GM23338 (cell line): ENCODE data around the gene CGNL1.

Experiments used
- EZH2 ChIP-seq: fragments of 200-600 bp; sonication (generic); IDR thresholded peaks from one replicate; pipeline ENCODE4 v1.8.0; 2017; ENCODE audit warnings: antibody characterized with exemption, mild to moderate bottlenecking, low read depth; ENCODE audit not compliant: unreplicated experiment
- JUNB ChIP-seq: IDR thresholded peaks from one replicate; pipeline ENCODE4 v1.6.1; 2016; ENCODE audit warnings: antibody characterized with exemption; ENCODE audit not compliant: unreplicated experiment
- POLR2AphosphoS5 ChIP-seq: IDR thresholded peaks from 2 replicates; pipeline ENCODE4 v1.6.1; 2016; ENCODE audit warnings: antibody characterized with exemption, low read depth
- TF ChIP-seq, protein P1 (sequence below), 2 experiments: fragments of 200-600 bp in 1 of 2; sonication (generic) in 1 of 2; conservative IDR thresholded peaks; 2 replicates each; pipeline versions ENCODE4 v1.5.1 to v1.6.1; 2016 to 2017; ENCODE audit warnings: antibody characterized with exemption in 2 of 2, low read depth in 2 of 2, mild to moderate bottlenecking in 2 of 2, moderate library complexity in 1 of 2
- TF ChIP-seq, protein P2 (sequence below): IDR thresholded peaks from one replicate; pipeline ENCODE4 v1.6.1; 2018; ENCODE audit warnings: antibody characterized with exemption; ENCODE audit not compliant: unreplicated experiment

DNA sequence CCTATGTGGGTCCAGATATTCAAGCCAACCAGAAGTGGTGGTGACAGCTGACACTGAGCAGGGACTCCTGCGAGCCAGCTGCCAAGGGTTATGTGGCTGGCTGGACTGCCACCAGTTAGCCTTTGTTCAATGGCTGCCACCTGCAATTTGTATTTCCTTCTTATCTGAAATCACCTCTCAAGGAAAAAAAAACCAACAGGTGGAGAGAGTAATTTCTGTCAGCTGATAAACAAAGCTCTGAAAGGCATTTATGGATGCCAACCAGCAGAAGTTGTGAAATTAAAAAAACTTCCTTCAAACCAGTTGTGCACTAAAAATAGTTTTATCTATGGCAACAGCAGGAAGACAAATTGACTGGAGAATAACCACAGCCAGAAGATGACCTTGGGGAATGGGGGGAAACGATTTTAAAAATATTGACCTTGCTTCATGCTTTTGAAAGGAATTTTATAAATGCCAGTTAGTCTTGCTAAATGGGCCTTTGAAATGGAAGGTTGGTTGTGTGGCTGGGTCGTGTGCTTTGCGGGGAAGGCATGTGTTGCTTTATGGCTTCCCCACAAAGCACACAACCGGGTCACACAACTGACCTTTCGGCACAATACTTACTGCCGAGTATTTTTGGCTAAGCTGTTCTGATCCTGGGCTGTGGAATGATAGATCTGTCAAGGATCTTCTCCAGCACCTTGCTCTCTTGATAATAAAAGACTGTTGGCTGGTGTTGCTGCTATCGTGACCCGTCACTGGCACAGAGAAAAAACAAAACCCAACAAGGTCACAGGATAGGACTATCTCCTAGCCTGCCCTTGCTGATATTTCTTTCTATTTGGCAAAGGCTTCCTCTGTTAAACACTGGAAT, 218.9 kb downstream of the CGNL1 start:
- TF ChIP-seq, protein P1, sequence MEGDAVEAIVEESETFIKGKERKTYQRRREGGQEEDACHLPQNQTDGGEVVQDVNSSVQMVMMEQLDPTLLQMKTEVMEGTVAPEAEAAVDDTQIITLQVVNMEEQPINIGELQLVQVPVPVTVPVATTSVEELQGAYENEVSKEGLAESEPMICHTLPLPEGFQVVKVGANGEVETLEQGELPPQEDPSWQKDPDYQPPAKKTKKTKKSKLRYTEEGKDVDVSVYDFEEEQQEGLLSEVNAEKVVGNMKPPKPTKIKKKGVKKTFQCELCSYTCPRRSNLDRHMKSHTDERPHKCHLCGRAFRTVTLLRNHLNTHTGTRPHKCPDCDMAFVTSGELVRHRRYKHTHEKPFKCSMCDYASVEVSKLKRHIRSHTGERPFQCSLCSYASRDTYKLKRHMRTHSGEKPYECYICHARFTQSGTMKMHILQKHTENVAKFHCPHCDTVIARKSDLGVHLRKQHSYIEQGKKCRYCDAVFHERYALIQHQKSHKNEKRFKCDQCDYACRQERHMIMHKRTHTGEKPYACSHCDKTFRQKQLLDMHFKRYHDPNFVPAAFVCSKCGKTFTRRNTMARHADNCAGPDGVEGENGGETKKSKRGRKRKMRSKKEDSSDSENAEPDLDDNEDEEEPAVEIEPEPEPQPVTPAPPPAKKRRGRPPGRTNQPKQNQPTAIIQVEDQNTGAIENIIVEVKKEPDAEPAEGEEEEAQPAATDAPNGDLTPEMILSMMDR (conservative IDR thresholded peaks at IDR 0.05; ENCODE audit: low read depth in 2 of 2) = no peak
- TF ChIP-seq JUNB (no peak), POLR2AphosphoS5 (no peak), EZH2 (no peak)
- TF ChIP-seq, protein P2, sequence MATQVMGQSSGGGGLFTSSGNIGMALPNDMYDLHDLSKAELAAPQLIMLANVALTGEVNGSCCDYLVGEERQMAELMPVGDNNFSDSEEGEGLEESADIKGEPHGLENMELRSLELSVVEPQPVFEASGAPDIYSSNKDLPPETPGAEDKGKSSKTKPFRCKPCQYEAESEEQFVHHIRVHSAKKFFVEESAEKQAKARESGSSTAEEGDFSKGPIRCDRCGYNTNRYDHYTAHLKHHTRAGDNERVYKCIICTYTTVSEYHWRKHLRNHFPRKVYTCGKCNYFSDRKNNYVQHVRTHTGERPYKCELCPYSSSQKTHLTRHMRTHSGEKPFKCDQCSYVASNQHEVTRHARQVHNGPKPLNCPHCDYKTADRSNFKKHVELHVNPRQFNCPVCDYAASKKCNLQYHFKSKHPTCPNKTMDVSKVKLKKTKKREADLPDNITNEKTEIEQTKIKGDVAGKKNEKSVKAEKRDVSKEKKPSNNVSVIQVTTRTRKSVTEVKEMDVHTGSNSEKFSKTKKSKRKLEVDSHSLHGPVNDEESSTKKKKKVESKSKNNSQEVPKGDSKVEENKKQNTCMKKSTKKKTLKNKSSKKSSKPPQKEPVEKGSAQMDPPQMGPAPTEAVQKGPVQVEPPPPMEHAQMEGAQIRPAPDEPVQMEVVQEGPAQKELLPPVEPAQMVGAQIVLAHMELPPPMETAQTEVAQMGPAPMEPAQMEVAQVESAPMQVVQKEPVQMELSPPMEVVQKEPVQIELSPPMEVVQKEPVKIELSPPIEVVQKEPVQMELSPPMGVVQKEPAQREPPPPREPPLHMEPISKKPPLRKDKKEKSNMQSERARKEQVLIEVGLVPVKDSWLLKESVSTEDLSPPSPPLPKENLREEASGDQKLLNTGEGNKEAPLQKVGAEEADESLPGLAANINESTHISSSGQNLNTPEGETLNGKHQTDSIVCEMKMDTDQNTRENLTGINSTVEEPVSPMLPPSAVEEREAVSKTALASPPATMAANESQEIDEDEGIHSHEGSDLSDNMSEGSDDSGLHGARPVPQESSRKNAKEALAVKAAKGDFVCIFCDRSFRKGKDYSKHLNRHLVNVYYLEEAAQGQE = no peak
